SU-DHL-6 (cell line): Measurements from ENCODE around the gene PHF11.
"Not testable (repeated sequence)": the region's sequence is repeated elsewhere in the genome, so short reads cannot be mapped to it uniquely, and the experiment has no call there.

ENCODE experiments used
- H2AFZ ChIP-seq: fragments of 200-600 bp; sonication (generic); 2 replicates; pipeline ENCODE4 v1.6.1; 2014; ENCODE audit warnings: low read depth, mild to moderate bottlenecking, moderate library complexity, mixed read lengths, antibody characterized with exemption, low read length; ENCODE audit not compliant: severe bottlenecking
- H3F3A ChIP-seq: fragments of 200-600 bp; shearing (Covaris generic); 2 replicates; pipeline ENCODE4 v1.6.0; 2016; ENCODE audit warnings: antibody characterized with exemption, mild to moderate bottlenecking; ENCODE audit not compliant: insufficient read depth
- H3K27ac ChIP-seq: fragments of 200-600 bp; sonication (generic); 2 replicates; pipeline ENCODE4 v1.5.1; 2016; ENCODE audit warnings: low read depth, mild to moderate bottlenecking, low read length, moderate library complexity, mixed read lengths
- H3K27me3 ChIP-seq: fragments of 200-600 bp; sonication (generic), shearing (Covaris generic); 2 replicates; pipeline ENCODE4 v1.6.0; 2014; ENCODE audit warnings: mild to moderate bottlenecking, low read length
- H3K36me3 ChIP-seq: fragments of 200-600 bp; sonication (generic); 2 replicates; pipeline ENCODE4 v1.6.1; 2014; ENCODE audit warnings: mild to moderate bottlenecking, low read length, mixed read lengths
- H3K4me2 ChIP-seq: fragments of 300-600, 200-600 bp; shearing (Covaris generic), sonication (generic); 2 replicates; pipeline ENCODE4 v1.6.0; 2014; ENCODE audit warnings: low read length, low read depth, mild to moderate bottlenecking; ENCODE audit not compliant: poor library complexity, severe bottlenecking
- H3K4me3 ChIP-seq: fragments of 200-600 bp; sonication (generic); 2 replicates; pipeline ENCODE4 v1.5.1; 2014; ENCODE audit warnings: antibody characterized with exemption, low read length, mild to moderate bottlenecking, mixed read lengths; ENCODE audit not compliant: insufficient read depth, poor library complexity, severe bottlenecking
- H3K79me2 ChIP-seq: fragments of 200-600 bp; sonication (generic); 2 replicates; pipeline ENCODE4 v1.6.1; 2014; ENCODE audit warnings: mild to moderate bottlenecking, low read length, moderate library complexity; ENCODE audit not compliant: insufficient read depth
- H3K9ac ChIP-seq: fragments of 200-600 bp; sonication (generic); 2 replicates; pipeline ENCODE4 v1.7.0; 2014; ENCODE audit warnings: mild to moderate bottlenecking, low read length
- H3K9me2 ChIP-seq: fragments of 200-600 bp; sonication (generic); replicated peaks from 2 replicates; pipeline ENCODE4 v1.6.1; 2014; ENCODE audit warnings: low read length; ENCODE audit not compliant: insufficient read depth
- H3K9me3 ChIP-seq: fragments of 200-600 bp; sonication (generic); 2 replicates; pipeline ENCODE4 v1.6.1; 2014; ENCODE audit warnings: low read length, mixed read lengths; ENCODE audit not compliant: insufficient read depth
- H4K20me1 ChIP-seq: fragments of 200-600 bp; sonication (generic); 2 replicates; pipeline ENCODE4 v1.6.1; 2014; ENCODE audit warnings: low read depth, mild to moderate bottlenecking, antibody characterized with exemption, low read length, moderate library complexity, mixed read lengths
- CTCF ChIP-seq: fragments of 200-600 bp; sonication (generic); IDR thresholded peaks from one replicate; pipeline ENCODE4 v1.5.1; 2017; ENCODE audit warnings: antibody characterized with exemption, mild to moderate bottlenecking, low read length, moderate library complexity; ENCODE audit not compliant: insufficient read depth, poor library complexity, severe bottlenecking
- EZH2phosphoT487 ChIP-seq: fragments of 200-600 bp; sonication (generic), shearing (Covaris generic); conservative IDR thresholded peaks from 2 replicates; pipeline ENCODE4 v1.6.1; 2018; ENCODE audit warnings: mild to moderate bottlenecking, antibody characterized with exemption, low read length, moderate library complexity, mixed read lengths

Gene PHF11

GRCh38 chr13:49563516-49563915 is 67.8 kb downstream of the PHF11 start:
- Histone ChIP-seq H2AFZ (no peak overlapping the region), H3K9me3 (no peaks in the 10 kb centered on the region), H3K36me3 (peaks cover 15% of the 10 kb centered on the region), H3K79me2 (no peaks in the 10 kb centered on the region), H3K9me2 (no peaks in the 10 kb centered on the region), H3K9ac (no peak overlapping the region), H3K27ac (no peak overlapping the region), H3F3A (no peaks in the 10 kb centered on the region), H3K4me2 (no peak overlapping the region), H3K4me3 (no peak overlapping the region), H3K27me3 (no peaks in the 10 kb centered on the region), H4K20me1 (no peaks in the 10 kb centered on the region)
- TF ChIP-seq EZH2phosphoT487 (no peak), CTCF (no peak)

- H3K9me2 ChIP-seq, H3K27ac ChIP-seq, H4K20me1 ChIP-seq, H3K4me3 ChIP-seq, H3K27me3 ChIP-seq, H3K36me3 ChIP-seq, H3K4me2 ChIP-seq, H3K9me3 ChIP-seq, H3K79me2 ChIP-seq, H3F3A ChIP-seq, H2AFZ ChIP-seq, H3K9ac ChIP-seq: not testable (repeated sequence)
Observed at GRCh38 chr13:49565461-49565860, 69.7 kb downstream of the PHF11 start.

GRCh38 chr13:49566461-49566860 is 70.7 kb downstream of the PHF11 start:
- peaks cover 9% of the 10 kb centered on the region; the same call in 1 of the 2 replicates for H3K36me3 ChIP-seq
- no peak overlapping the region for H2AFZ ChIP-seq
- no peak overlapping the region for H3K4me3 ChIP-seq
- no peak overlapping the region for H3K27ac ChIP-seq
- no peak overlapping the region for H3K4me2 ChIP-seq
- TF ChIP-seq EZH2phosphoT487: no peak
- TF ChIP-seq CTCF: no peak
- 0 out of 2 replicates have a peak, but pooled peaks cover 6% of the 10 kb centered on the region for H3K79me2 ChIP-seq
- no peak overlapping the region for H3K9ac ChIP-seq
- H3K27me3 ChIP-seq: no peaks in the 10 kb centered on the region
- H3F3A ChIP-seq: no peaks in the 10 kb centered on the region
- no peaks in the 10 kb centered on the region for H3K9me3 ChIP-seq
- no peaks in the 10 kb centered on the region for H3K9me2 ChIP-seq
- no peaks in the 10 kb centered on the region for H4K20me1 ChIP-seq

- H3K9me2 ChIP-seq: no peaks in the 10 kb centered on the region
- no peak for TF ChIP-seq CTCF
- TF ChIP-seq EZH2phosphoT487: no peak
- 0 out of 2 replicates have a peak, but pooled peaks cover 6% of the 10 kb centered on the region for H3K79me2 ChIP-seq
- no peak overlapping the region for H3K4me3 ChIP-seq
- H3K27me3 ChIP-seq: no peaks in the 10 kb centered on the region
- H3K9ac ChIP-seq: no peak overlapping the region
- H3K9me3 ChIP-seq: no peaks in the 10 kb centered on the region
- H2AFZ ChIP-seq: no peak overlapping the region
- H3K36me3 ChIP-seq: peaks cover 9% of the 10 kb centered on the region; the same call in 1 of the 2 replicates
- no peaks in the 10 kb centered on the region for H3F3A ChIP-seq
- no peaks in the 10 kb centered on the region for H4K20me1 ChIP-seq
- no peak overlapping the region for H3K27ac ChIP-seq
- H3K4me2 ChIP-seq: no peak overlapping the region
Observed at GRCh38 chr13:49567491-49567890, 71.7 kb downstream of the PHF11 start.
